Neural cell (in vitro differentiated cells): ENCODE results near the gene VWA3A. TPM values are rescaled to one million over a fixed set of nuclear protein-coding genes. Genes with fewer than 3 reads are reported as not detected.

Experiments
- H2AFZ ChIP-seq: fragments of 200-600, 300-800 bp; sonication (generic), shearing (Covaris generic); 2 replicates; pipeline ENCODE4 v1.6.0; 2014; ENCODE audit warnings: low read depth, mild to moderate bottlenecking, antibody characterized with exemption, low read length, moderate library complexity
- H3F3A ChIP-seq: fragments of 200-600 bp; shearing (Covaris generic); 2 replicates; pipeline ENCODE4 v1.6.1; 2016; ENCODE audit warnings: mild to moderate bottlenecking, moderate library complexity, mixed read lengths, antibody characterized with exemption, low read length; ENCODE audit not compliant: insufficient read depth, poor library complexity, severe bottlenecking
- H3K27ac ChIP-seq: fragments of 200-600, 300-800 bp; sonication (generic), shearing (Covaris generic); 2 replicates; pipeline ENCODE4 v1.5.1; 2014; ENCODE audit warnings: mild to moderate bottlenecking, low read length, moderate library complexity
- H3K27me3 ChIP-seq: fragments of 300-800, 200-600 bp; sonication (generic), shearing (Covaris generic); 2 replicates; pipeline ENCODE4 v1.6.0; 2014; ENCODE audit warnings: mild to moderate bottlenecking, low read depth, low read length, moderate library complexity; ENCODE audit not compliant: insufficient read depth
- H3K36me3 ChIP-seq: fragments of 300-800, 200-600 bp; sonication (generic), shearing (Covaris generic); 2 replicates; pipeline ENCODE4 v1.5.1; 2014; ENCODE audit warnings: mild to moderate bottlenecking, antibody characterized with exemption, low read length, moderate library complexity; ENCODE audit not compliant: insufficient read depth
- H3K4me2 ChIP-seq: fragments of 300-800, 200-600 bp; sonication (generic), shearing (Covaris generic); 2 replicates; pipeline ENCODE4 v1.6.0; 2014; ENCODE audit warnings: mild to moderate bottlenecking, low read length
- H3K4me3 ChIP-seq: fragments of 300-800, 200-600 bp; sonication (generic), shearing (Covaris generic); 2 replicates; pipeline ENCODE4 v1.5.1; 2014; ENCODE audit warnings: mild to moderate bottlenecking, low read length, moderate library complexity
- H3K79me2 ChIP-seq: fragments of 200-600 bp; shearing (Covaris generic); replicated peaks from 2 replicates; pipeline ENCODE4 v1.6.0; 2014; ENCODE audit warnings: mild to moderate bottlenecking, low read length, moderate library complexity; ENCODE audit not compliant: insufficient read depth
- H3K9ac ChIP-seq: fragments of 300-800, 200-600 bp; sonication (generic), shearing (Covaris generic); 2 replicates; pipeline ENCODE4 v1.6.1; 2016; ENCODE audit warnings: mild to moderate bottlenecking, low read length, mixed read lengths
- H3K9me2 ChIP-seq: fragments of 200-600 bp; shearing (Covaris generic); 2 replicates; pipeline ENCODE4 v1.6.1; 2016; ENCODE audit warnings: mild to moderate bottlenecking, low read length, mixed read lengths; ENCODE audit not compliant: insufficient read depth
- H3K9me3 ChIP-seq: fragments of 200-600, 300-800 bp; sonication (generic), shearing (Covaris generic); 2 replicates; pipeline ENCODE4 v1.6.1; 2016; ENCODE audit warnings: mild to moderate bottlenecking, mixed run types, low read length, moderate library complexity, mixed read lengths
- H4K20me1 ChIP-seq: fragments of 200-600 bp; shearing (Covaris generic); 2 replicates; pipeline ENCODE4 v1.6.1; 2016; ENCODE audit warnings: mild to moderate bottlenecking, mixed run types; ENCODE audit not compliant: insufficient read depth
- EP300 ChIP-seq: fragments of 450-650 bp; conservative IDR thresholded peaks from 2 replicates; pipeline ENCODE4 v1.6.1; 2014; ENCODE audit warnings: antibody characterized with exemption, mild to moderate bottlenecking, moderate library complexity; ENCODE audit not compliant: poor library complexity, severe bottlenecking
- EZH2 ChIP-seq: fragments of 200-600, 300-800 bp; shearing (Covaris generic), sonication (generic); IDR thresholded peaks from 2 replicates; pipeline ENCODE4 v1.6.1; 2014; ENCODE audit warnings: antibody characterized with exemption, low read length, borderline replicate concordance, mild to moderate bottlenecking; ENCODE audit not compliant: insufficient read depth, poor library complexity, severe bottlenecking
- MXI1 ChIP-seq: fragments of 450-650 bp; conservative IDR thresholded peaks from 2 replicates; pipeline ENCODE4 v1.6.1; 2014; ENCODE audit warnings: antibody characterized with exemption, mild to moderate bottlenecking; ENCODE audit not compliant: poor library complexity, severe bottlenecking
- POLR2AphosphoS5 ChIP-seq: IDR thresholded peaks from 2 replicates; pipeline ENCODE4 v1.6.1; 2012
- RAD21 ChIP-seq: fragments of 450-650 bp; conservative IDR thresholded peaks from 2 replicates; pipeline ENCODE4 v1.6.1; 2014; ENCODE audit warnings: antibody characterized with exemption, mild to moderate bottlenecking, moderate library complexity
- SMC3 ChIP-seq: fragments of 450-650 bp; conservative IDR thresholded peaks from 2 replicates; pipeline ENCODE4 v1.6.1; 2014; ENCODE audit warnings: antibody characterized with exemption, mild to moderate bottlenecking, moderate library complexity; ENCODE audit not compliant: poor library complexity
- TAF1 ChIP-seq: IDR thresholded peaks from 2 replicates; pipeline ENCODE4 v1.6.1; 2012; ENCODE audit warnings: low read depth
- polyA plus RNA-seq: library from polyadenylated mRNA; depleted of rRNA; stranded (reverse); fragments of >200 nt; gene quantifications from 2 replicates; pipeline ENCODE4 v1.2.3, GENCODE V29; 2014
- TF ChIP-seq, protein P1 (sequence below): fragments of 450-650 bp; IDR thresholded peaks from 2 replicates; pipeline ENCODE4 v1.5.1; 2014; ENCODE audit warnings: antibody characterized with exemption, mild to moderate bottlenecking, moderate library complexity; ENCODE audit not compliant: poor library complexity, severe bottlenecking
- TF ChIP-seq, protein P2 (sequence below): IDR thresholded peaks from 2 replicates; pipeline ENCODE4 v1.6.1; 2012; ENCODE audit warnings: borderline replicate concordance

Gene VWA3A
- polyA plus RNA-seq, 1 donor from 2014 or later, result 1.8 TPM

DNA sequence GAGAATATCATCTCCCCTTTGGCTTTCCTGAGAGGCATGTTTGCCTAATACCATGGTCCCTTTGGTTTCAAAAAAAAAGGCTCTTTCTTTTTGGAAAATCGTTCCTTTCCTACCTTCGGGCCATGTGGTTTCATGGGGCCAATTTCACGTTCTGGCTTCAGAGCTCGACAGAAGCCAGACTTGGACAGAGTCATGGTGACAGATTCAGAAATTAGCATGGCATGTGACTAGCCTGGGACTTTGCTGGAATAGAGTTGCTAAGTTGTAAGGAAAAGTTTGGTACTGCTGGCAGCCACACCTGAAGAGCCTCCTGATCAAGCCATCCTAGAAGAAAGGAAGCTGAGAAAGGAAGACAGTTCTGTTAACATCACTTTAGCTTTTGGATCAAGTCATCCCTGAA, 2.4 kb upstream of the VWA3A start:
- H3K4me2 ChIP-seq, result no peak overlapping the region

DNA sequence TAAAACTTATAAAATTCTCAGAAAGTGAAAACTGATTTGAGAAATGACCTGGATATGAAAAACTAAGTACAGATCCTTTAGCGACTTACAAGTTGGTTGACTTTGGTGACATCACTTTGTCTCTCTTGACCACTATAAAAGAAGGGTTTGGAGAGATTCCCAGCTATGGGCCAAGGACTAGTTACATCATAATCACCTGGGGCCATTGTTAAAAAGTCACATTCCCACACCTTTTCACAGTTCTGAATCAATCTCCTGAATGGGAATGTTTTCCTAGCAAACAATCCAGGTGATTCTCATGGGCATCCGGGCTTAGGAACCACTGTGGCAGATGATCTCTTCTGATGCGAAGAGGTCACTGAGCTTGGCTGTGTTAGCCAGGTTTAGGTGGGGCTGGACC, 620 bp upstream of the VWA3A start:
- H3K9ac ChIP-seq, result peak overlapping the region; percentile 53
- H3K9me2 ChIP-seq, result no peaks in the 10 kb centered on the region
- H3K9me3 ChIP-seq, result no peaks in the 10 kb centered on the region
- no peaks in the 10 kb centered on the region for H4K20me1 ChIP-seq
- H3K4me3 ChIP-seq, result peak overlapping the region; percentile 58
- no peaks in the 10 kb centered on the region for H3K79me2 ChIP-seq
- no peaks in the 10 kb centered on the region for H3K36me3 ChIP-seq
- H3K27ac ChIP-seq, result peak overlapping the region; percentile 63
- peak overlapping the region; percentile 67 for H3K4me2 ChIP-seq
- no peak overlapping the region for H2AFZ ChIP-seq
- H3K27me3 ChIP-seq, result no peaks in the 10 kb centered on the region
- no peaks in the 10 kb centered on the region for H3F3A ChIP-seq
- TF ChIP-seq, protein P1, sequence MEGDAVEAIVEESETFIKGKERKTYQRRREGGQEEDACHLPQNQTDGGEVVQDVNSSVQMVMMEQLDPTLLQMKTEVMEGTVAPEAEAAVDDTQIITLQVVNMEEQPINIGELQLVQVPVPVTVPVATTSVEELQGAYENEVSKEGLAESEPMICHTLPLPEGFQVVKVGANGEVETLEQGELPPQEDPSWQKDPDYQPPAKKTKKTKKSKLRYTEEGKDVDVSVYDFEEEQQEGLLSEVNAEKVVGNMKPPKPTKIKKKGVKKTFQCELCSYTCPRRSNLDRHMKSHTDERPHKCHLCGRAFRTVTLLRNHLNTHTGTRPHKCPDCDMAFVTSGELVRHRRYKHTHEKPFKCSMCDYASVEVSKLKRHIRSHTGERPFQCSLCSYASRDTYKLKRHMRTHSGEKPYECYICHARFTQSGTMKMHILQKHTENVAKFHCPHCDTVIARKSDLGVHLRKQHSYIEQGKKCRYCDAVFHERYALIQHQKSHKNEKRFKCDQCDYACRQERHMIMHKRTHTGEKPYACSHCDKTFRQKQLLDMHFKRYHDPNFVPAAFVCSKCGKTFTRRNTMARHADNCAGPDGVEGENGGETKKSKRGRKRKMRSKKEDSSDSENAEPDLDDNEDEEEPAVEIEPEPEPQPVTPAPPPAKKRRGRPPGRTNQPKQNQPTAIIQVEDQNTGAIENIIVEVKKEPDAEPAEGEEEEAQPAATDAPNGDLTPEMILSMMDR, result no peak
- TF ChIP-seq RAD21, result no peak
- no peak for TF ChIP-seq EP300
- no peak for TF ChIP-seq EZH2
- TF ChIP-seq, protein P2, sequence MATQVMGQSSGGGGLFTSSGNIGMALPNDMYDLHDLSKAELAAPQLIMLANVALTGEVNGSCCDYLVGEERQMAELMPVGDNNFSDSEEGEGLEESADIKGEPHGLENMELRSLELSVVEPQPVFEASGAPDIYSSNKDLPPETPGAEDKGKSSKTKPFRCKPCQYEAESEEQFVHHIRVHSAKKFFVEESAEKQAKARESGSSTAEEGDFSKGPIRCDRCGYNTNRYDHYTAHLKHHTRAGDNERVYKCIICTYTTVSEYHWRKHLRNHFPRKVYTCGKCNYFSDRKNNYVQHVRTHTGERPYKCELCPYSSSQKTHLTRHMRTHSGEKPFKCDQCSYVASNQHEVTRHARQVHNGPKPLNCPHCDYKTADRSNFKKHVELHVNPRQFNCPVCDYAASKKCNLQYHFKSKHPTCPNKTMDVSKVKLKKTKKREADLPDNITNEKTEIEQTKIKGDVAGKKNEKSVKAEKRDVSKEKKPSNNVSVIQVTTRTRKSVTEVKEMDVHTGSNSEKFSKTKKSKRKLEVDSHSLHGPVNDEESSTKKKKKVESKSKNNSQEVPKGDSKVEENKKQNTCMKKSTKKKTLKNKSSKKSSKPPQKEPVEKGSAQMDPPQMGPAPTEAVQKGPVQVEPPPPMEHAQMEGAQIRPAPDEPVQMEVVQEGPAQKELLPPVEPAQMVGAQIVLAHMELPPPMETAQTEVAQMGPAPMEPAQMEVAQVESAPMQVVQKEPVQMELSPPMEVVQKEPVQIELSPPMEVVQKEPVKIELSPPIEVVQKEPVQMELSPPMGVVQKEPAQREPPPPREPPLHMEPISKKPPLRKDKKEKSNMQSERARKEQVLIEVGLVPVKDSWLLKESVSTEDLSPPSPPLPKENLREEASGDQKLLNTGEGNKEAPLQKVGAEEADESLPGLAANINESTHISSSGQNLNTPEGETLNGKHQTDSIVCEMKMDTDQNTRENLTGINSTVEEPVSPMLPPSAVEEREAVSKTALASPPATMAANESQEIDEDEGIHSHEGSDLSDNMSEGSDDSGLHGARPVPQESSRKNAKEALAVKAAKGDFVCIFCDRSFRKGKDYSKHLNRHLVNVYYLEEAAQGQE, result no peak
- TF ChIP-seq POLR2AphosphoS5, result no peak
- no peak for TF ChIP-seq TAF1
- TF ChIP-seq MXI1, result no peak
- no peak for TF ChIP-seq SMC3

More for the DNA sequence above, 2.4 kb upstream of the VWA3A start:
- Histone ChIP-seq H3K9me3 (no peaks in the 10 kb centered on the region), H3K79me2 (no peaks in the 10 kb centered on the region), H3K9ac (no peak overlapping the region), H3K4me3 (no peak overlapping the region), H3F3A (no peaks in the 10 kb centered on the region), H4K20me1 (no peaks in the 10 kb centered on the region), H3K9me2 (no peaks in the 10 kb centered on the region), H3K27ac (no peak overlapping the region), H3K27me3 (no peaks in the 10 kb centered on the region), H2AFZ (no peak overlapping the region), H3K36me3 (no peaks in the 10 kb centered on the region)
- TF ChIP-seq TAF1, result no peak
- no peak for TF ChIP-seq POLR2AphosphoS5

DNA sequence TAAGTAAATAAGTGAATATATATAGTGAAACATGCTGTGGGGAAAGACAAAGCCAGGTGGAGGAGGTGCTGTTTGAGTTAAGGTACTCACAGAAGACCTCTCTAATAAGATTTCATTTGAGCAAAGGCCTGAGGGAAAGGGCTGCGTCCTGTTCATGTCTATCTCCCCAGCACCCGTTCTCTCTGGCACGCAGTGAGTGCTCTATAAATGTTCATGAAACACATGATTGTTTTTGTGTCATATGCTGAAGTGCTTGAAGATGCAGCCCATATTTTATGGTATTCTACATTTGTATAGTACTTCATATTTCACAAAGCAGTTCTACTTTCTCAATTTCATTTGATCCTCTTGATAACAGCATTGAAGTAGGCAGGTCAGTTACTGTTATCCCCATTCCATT, 990 bp downstream of the VWA3A start:
- no peak overlapping the region for H3K4me3 ChIP-seq

More for the DNA sequence above, 990 bp downstream of the VWA3A start:
- no peaks in the 10 kb centered on the region for H3K9me2 ChIP-seq
- no peaks in the 10 kb centered on the region for H4K20me1 ChIP-seq
- no peaks in the 10 kb centered on the region for H3K27me3 ChIP-seq
- H2AFZ ChIP-seq, result no peak overlapping the region
- no peak overlapping the region for H3K9ac ChIP-seq
- no peaks in the 10 kb centered on the region for H3K36me3 ChIP-seq
- H3F3A ChIP-seq, result no peaks in the 10 kb centered on the region
- TF ChIP-seq MXI1, result no peak
- no peak for TF ChIP-seq RAD21
- no peak for TF ChIP-seq EZH2
- no peak for TF ChIP-seq SMC3
- H3K9me3 ChIP-seq, result no peaks in the 10 kb centered on the region
- no peaks in the 10 kb centered on the region for H3K79me2 ChIP-seq
- no peak overlapping the region for H3K4me2 ChIP-seq
- H3K27ac ChIP-seq, result no peak overlapping the region
